ENCODE measurements around the gene SFPQ. TPM values are rescaled to one million over a fixed set of nuclear protein-coding genes. Genes with fewer than 3 reads are reported as not detected.

The SFPQ gene
- total RNA-seq, 1 donor from 2014 or later = 458 TPM

DNA sequence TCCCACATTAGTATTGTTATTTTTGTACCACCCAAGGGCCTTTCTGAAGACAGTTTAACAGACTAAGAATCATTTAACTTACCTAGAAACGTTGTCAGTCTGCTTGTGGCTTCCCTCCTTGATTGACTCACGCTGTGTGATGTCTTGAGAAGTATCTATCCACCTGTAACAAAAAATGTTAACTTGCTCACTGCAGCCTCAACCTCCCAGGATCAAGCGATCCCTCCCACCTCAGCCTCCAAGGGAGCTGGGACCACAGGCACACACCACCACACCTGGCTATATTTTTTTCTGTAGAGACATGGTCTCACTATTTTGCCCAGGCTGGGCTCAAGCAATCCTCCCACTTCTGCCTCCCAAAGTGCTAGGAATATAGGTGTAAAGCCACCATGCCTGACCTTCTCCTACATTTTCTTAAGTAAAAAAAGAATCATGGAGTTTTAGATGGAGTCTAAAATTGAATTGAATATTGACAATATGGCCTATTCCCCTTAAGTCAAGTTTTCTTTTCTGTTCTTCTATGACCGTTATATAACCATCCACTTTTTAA, 15.6 kb downstream of the SFPQ start:
- TF ChIP-seq, protein P1, sequence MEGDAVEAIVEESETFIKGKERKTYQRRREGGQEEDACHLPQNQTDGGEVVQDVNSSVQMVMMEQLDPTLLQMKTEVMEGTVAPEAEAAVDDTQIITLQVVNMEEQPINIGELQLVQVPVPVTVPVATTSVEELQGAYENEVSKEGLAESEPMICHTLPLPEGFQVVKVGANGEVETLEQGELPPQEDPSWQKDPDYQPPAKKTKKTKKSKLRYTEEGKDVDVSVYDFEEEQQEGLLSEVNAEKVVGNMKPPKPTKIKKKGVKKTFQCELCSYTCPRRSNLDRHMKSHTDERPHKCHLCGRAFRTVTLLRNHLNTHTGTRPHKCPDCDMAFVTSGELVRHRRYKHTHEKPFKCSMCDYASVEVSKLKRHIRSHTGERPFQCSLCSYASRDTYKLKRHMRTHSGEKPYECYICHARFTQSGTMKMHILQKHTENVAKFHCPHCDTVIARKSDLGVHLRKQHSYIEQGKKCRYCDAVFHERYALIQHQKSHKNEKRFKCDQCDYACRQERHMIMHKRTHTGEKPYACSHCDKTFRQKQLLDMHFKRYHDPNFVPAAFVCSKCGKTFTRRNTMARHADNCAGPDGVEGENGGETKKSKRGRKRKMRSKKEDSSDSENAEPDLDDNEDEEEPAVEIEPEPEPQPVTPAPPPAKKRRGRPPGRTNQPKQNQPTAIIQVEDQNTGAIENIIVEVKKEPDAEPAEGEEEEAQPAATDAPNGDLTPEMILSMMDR (IDR thresholded peaks at IDR 0.05; ENCODE audit: partially characterized antibody, unreplicated experiment) = no peak
- no peaks in the 10 kb centered on the region for H3K36me3 Mint-ChIP-seq (ENCODE audit: unreplicated experiment)
- H3K27ac Mint-ChIP-seq (ENCODE audit: unreplicated experiment) = no peak overlapping the region
- peaks cover 17% of the 10 kb centered on the region for H3K4me1 Mint-ChIP-seq (ENCODE audit: low read depth, unreplicated experiment)
- H3K9me3 Mint-ChIP-seq (ENCODE audit: unreplicated experiment) = peaks cover 2% of the 10 kb centered on the region
- peaks cover 4% of the 10 kb centered on the region for H3K27me3 Mint-ChIP-seq (ENCODE audit: unreplicated experiment)
- H3K4me3 Mint-ChIP-seq (ENCODE audit: unreplicated experiment) = no peak overlapping the region
- DNase-seq = no peak

GRCh38 chr1:35175602-35176001, 17.3 kb downstream of the SFPQ start:
- TF ChIP-seq, protein P1 (IDR thresholded peaks at IDR 0.05; ENCODE audit: partially characterized antibody, unreplicated experiment) = no peak
- peaks cover under 1% of the 10 kb centered on the region for H3K9me3 Mint-ChIP-seq (ENCODE audit: unreplicated experiment)
- no peaks in the 10 kb centered on the region for H3K36me3 Mint-ChIP-seq (ENCODE audit: unreplicated experiment)
- no peak for DNase-seq
- H3K4me3 Mint-ChIP-seq (ENCODE audit: unreplicated experiment) = no peak overlapping the region
- no peak overlapping the region for H3K27ac Mint-ChIP-seq (ENCODE audit: unreplicated experiment)
- peaks cover 4% of the 10 kb centered on the region for H3K27me3 Mint-ChIP-seq (ENCODE audit: unreplicated experiment)
- H3K4me1 Mint-ChIP-seq (ENCODE audit: low read depth, unreplicated experiment) = peaks cover 11% of the 10 kb centered on the region

- H3K4me1 Mint-ChIP-seq (ENCODE audit: low read depth, unreplicated experiment) = peaks cover 8% of the 10 kb centered on the region
- TF ChIP-seq, protein P1 (IDR thresholded peaks at IDR 0.05; ENCODE audit: partially characterized antibody, unreplicated experiment) = no peak
Observed at GRCh38 chr1:35175098-35175576, 17.8 kb downstream of the SFPQ start.

GRCh38 chr1:35173909-35174540, 18.9 kb downstream of the SFPQ start:
- H3K36me3 Mint-ChIP-seq (ENCODE audit: unreplicated experiment) = no peaks in the 10 kb centered on the region
- TF ChIP-seq, protein P1 (IDR thresholded peaks at IDR 0.05; ENCODE audit: partially characterized antibody, unreplicated experiment) = no peak
- DNase-seq = no peak
- no peak overlapping the region for H3K4me3 Mint-ChIP-seq (ENCODE audit: unreplicated experiment)
- H3K9me3 Mint-ChIP-seq (ENCODE audit: unreplicated experiment) = no peaks in the 10 kb centered on the region
- no peak overlapping the region for H3K27ac Mint-ChIP-seq (ENCODE audit: unreplicated experiment)
- H3K27me3 Mint-ChIP-seq (ENCODE audit: unreplicated experiment) = peaks cover 4% of the 10 kb centered on the region
- peaks cover 8% of the 10 kb centered on the region for H3K4me1 Mint-ChIP-seq (ENCODE audit: low read depth, unreplicated experiment)

More at GRCh38 chr1:35175098-35175576, 17.8 kb downstream of the SFPQ start:
- Mint-ChIP-seq H3K9me3 (ENCODE audit: unreplicated experiment) (no peaks in the 10 kb centered on the region), H3K4me3 (ENCODE audit: unreplicated experiment) (no peak overlapping the region), H3K36me3 (ENCODE audit: unreplicated experiment) (no peaks in the 10 kb centered on the region), H3K27ac (ENCODE audit: unreplicated experiment) (no peak overlapping the region), H3K27me3 (ENCODE audit: unreplicated experiment) (peaks cover 4% of the 10 kb centered on the region)
- no peak for DNase-seq

- Mint-ChIP-seq H3K27me3 (ENCODE audit: unreplicated experiment) (peaks cover 4% of the 10 kb centered on the region), H3K27ac (ENCODE audit: unreplicated experiment) (no peak overlapping the region), H3K9me3 (ENCODE audit: unreplicated experiment) (peaks cover 1% of the 10 kb centered on the region), H3K4me1 (ENCODE audit: low read depth, unreplicated experiment) (peaks cover 8% of the 10 kb centered on the region), H3K36me3 (ENCODE audit: unreplicated experiment) (no peaks in the 10 kb centered on the region), H3K4me3 (ENCODE audit: unreplicated experiment) (no peak overlapping the region)
- DNase-seq = no peak
- TF ChIP-seq, protein P1 (IDR thresholded peaks at IDR 0.05; ENCODE audit: partially characterized antibody, unreplicated experiment) = no peak
Observed at GRCh38 chr1:35173491-35173890, 19.5 kb downstream of the SFPQ start.
